ENCODE results near the gene SFXN5. TPM values are rescaled to one million over a fixed set of nuclear protein-coding genes. Genes with fewer than 3 reads are reported as not detected.

The SFXN5 gene
- total RNA-seq, 1 donor from 2014 or later: 21.9 TPM

GRCh38 chr2:73053316-73054114, 18.0 kb downstream of the SFXN5 start:
- DNase-seq (ENCODE audit: low spot score): no peak

DNA sequence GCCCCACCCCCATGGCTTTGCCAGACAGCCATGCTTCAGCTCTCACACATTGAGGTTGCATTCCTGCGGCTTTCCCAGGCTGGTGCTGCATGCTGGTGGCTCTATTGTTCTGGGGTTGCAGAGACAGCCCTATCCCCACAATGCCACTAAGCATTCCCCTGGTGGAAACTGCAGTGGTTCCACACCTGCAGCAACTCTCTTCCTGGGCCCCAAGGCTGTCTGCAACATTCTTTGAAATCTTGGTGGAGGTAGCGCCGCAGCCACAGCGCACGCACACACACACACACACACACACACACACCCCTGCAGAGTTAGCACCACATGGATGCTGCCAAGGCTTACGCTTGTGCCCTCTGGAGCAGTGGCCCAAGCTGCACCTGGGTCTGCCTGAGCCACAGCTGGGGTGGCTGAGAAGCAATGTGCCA, 21.4 kb downstream of the SFXN5 start:
- no peak for DNase-seq (ENCODE audit: low spot score)

GRCh38 chr2:73043929-73044832, 27.3 kb downstream of the SFXN5 start:
- no peak for DNase-seq (ENCODE audit: low spot score)

DNA sequence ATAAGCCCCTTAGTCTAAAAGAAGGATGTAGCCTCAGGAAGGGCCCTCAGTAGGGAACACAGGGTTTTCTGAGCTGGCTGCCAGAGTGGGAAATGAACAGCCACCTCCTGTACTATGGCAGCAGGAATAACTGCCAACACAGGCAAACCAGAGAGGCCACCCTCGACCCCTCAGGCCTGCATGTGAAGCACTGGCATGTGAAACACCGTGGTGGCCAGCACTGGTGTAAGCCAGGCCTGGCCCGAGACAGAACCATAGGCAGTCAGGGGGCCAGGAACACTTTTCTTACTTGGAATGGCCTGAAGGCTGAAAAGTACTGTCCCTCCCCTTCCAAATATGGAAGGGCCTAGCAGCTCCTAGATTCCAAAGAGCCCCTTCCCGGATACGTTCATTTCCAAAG, 28.2 kb downstream of the SFXN5 start:
- no peak for DNase-seq (ENCODE audit: low spot score)

- no peak for DNase-seq (ENCODE audit: low spot score)
Observed at GRCh38 chr2:73037947-73038585, 33.4 kb downstream of the SFXN5 start.

- DNase-seq (ENCODE audit: low spot score): no peak
Observed at GRCh38 chr2:73036766-73037165, 34.7 kb downstream of the SFXN5 start.

- DNase-seq (ENCODE audit: low spot score): no peak
Observed at GRCh38 chr2:73035899-73036711, 35.4 kb downstream of the SFXN5 start.

GRCh38 chr2:73034661-73035375, 36.7 kb downstream of the SFXN5 start:
- no peak for DNase-seq (ENCODE audit: low spot score)

DNA sequence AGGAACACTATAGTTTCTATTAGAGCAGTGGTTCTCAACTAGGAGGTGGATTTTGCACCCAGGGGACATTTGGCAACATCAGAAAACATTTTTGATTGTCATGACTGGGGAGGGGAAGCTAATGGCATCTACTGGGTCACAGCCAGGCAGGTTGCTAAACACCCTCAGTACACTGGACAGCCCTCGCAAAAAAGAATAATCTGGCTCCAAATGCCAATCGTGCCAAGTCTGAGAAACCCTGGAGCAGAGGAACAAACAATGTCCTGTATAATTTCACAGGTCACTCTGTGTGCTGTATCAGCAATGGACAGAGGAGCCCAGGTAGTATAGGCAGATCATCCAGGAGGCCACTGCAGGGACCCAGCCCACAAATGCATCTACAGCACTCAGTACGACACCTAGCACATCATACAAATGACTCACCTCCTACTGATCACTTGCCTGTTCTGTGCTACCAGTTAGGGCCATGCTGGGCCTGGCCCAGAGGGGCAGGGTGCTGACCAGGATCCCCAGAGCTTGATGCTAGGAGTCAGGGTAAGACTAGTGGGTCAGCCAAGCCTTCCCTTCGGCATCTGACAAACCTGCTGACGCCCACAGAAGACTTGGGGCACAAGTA, 37.6 kb downstream of the SFXN5 start:
- DNase-seq (ENCODE audit: low spot score): no peak

- no peak for DNase-seq (ENCODE audit: low spot score)
Observed at GRCh38 chr2:73033142-73033765, 38.3 kb downstream of the SFXN5 start.

DNA sequence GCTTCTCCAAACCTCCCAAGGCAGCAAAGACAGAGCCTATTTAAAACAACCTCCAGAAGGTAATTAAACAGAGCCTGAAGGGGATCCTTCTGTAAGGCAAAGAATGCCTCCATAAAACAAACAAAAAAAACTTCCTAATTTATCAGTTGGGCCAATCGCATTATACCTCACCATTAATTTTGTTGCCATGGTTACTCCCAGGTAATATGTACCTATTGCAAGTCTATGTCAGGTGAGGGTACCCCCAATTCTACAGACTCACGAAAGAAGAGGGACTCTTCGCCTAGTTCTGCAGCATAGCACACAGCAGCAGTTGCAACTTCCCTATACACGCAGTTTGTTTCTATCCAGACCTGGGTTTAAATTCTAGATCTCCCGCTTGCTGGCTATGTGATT, 38.8 kb downstream of the SFXN5 start:
- no peak for DNase-seq (ENCODE audit: low spot score)

GRCh38 chr2:73031725-73032701, 39.5 kb downstream of the SFXN5 start:
- peak; percentile 40 for DNase-seq (ENCODE audit: low spot score)

DNA sequence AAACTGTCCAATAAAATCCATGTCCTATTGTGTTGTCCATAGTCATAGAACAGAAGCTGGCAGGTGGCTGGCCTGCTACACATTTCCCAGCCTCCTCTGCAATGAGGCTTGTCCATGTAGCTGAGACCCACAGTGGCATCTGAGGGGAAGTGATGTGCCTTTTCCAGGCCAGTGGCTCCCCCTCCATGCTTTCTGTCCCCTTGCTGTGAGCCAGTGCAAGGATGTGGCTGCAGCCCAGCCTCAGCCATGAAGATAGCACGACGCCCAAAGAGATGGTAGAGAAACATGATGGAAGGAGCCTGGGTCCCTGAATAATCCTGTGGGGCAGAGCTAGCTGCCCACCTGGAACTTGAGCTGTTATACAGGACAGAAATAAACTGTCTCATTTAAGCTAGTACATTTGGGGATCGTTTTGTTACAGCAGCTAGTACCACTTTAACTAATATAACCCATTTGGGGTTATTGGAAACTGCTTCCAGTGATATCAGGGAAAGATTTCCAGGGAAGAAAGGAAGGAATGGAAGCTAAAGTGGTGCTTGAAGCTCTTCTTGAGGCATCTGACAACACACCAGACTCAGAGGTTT, 40.3 kb downstream of the SFXN5 start:
- DNase-seq (ENCODE audit: low spot score): no peak

- peak; percentile 4 for DNase-seq (ENCODE audit: low spot score)
Observed at GRCh38 chr2:73028841-73029240, 42.7 kb downstream of the SFXN5 start.

DNA sequence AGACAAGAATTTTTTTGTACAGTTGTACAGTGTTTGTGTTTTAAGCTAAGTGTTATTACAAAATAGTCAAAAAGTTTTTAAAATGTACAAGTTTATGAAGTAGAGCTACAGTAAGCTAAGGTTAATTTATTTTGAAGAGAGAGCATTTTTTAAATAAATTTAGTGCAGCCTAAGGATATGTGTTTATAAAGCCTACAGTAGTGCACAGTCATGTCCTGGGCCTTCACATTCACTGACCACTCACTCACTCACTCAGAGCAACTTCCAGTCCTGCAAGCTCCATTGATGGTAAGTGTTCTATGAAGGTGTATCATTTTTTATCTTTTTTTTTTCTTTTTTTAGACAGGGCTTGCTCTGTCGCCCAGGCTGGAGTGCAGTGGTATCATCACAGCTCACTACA, 44.2 kb downstream of the SFXN5 start:
- no peak for DNase-seq (ENCODE audit: low spot score)

GRCh38 chr2:73023497-73023896, 48.0 kb downstream of the SFXN5 start:
- DNase-seq (ENCODE audit: low spot score): no peak

GRCh38 chr2:73022024-73022568, 49.4 kb downstream of the SFXN5 start:
- DNase-seq (ENCODE audit: low spot score): no peak

Measured in mucosa of gallbladder (tissue), 1 donor.